IMR-90 (cell line): ENCODE data around the gene DOK6. TPM values are rescaled to one million over a fixed set of nuclear protein-coding genes. Genes with fewer than 3 reads are reported as not detected.

ENCODE experiments used
- ATAC-seq: fragments of 200-7000 bp; cut with Tn5 transposase; 2 replicates; pipeline ENCODE4 v1.9.1; 2020; ENCODE audit warnings: low read depth, mild to moderate bottlenecking, moderate library complexity
- BruUV-seq: library from RNA; stranded (reverse); fragments of 400-500 nt; replicated peaks from 2 replicates; lab custom pipeline; 2021; lab: Mats Ljungman, UMichigan
- CTCF ChIA-PET: fragments of 300-600 bp; formaldehyde crosslinking; extraction: SDS; loops from one replicate; lab custom pipeline; 2021; ENCODE audit warnings: antibody characterized with exemption; lab: Yijun Ruan, JAX
- POLR2A ChIA-PET: fragments of 300-600 bp; sonication (Branson Sonifier 250); formaldehyde crosslinking; loops from one replicate; lab custom pipeline; 2022; ENCODE audit warnings: antibody characterized with exemption; ENCODE audit not compliant: unreplicated experiment; lab: Charles Lee
- DNase-seq: peaks from one replicate; pipeline ENCODE4 v3.0.0; 2013
- H2AFZ ChIP-seq: replicated peaks from 2 replicates; pipeline ENCODE3; 2013; ENCODE audit warnings: low read length, mild to moderate bottlenecking; ENCODE audit not compliant: poor library complexity
- H2AK5ac ChIP-seq: 2 replicates; pipeline ENCODE4 v1.6.1; 2013; ENCODE audit warnings: low read depth, low read length, inconsistent platforms
- H2AK9ac ChIP-seq: replicated peaks from 2 replicates; pipeline ENCODE3; 2013; ENCODE audit warnings: mild to moderate bottlenecking, low read depth, low read length, moderate library complexity; ENCODE audit not compliant: poor library complexity
- H2BK120ac ChIP-seq: 2 replicates; pipeline ENCODE4 v1.6.1; 2013; ENCODE audit warnings: low read depth, low read length, inconsistent platforms
- H2BK15ac ChIP-seq: 3 replicates; pipeline ENCODE4 v1.6.1; 2013; ENCODE audit warnings: low read depth, low read length, inconsistent platforms
- H2BK20ac ChIP-seq: 2 replicates; pipeline ENCODE4 v1.6.1; 2013; ENCODE audit warnings: low read depth, mild to moderate bottlenecking, inconsistent platforms, low read length, moderate library complexity
- H2BK5ac ChIP-seq: 2 replicates; pipeline ENCODE4 v1.6.1; 2013; ENCODE audit warnings: mild to moderate bottlenecking, low read depth, low read length, inconsistent platforms; ENCODE audit not compliant: poor library complexity, severe bottlenecking
- H3K14ac ChIP-seq: replicated peaks from 2 replicates; pipeline ENCODE4 v1.6.1; 2013; ENCODE audit warnings: low read depth, low read length, inconsistent platforms
- H3K18ac ChIP-seq: 2 replicates; pipeline ENCODE4 v1.6.1; 2013; ENCODE audit warnings: low read depth, low read length, control low read depth
- H3K23ac ChIP-seq: 2 replicates; pipeline ENCODE4 v1.6.1; 2013; ENCODE audit warnings: low read depth, low read length, inconsistent platforms
- H3K27ac ChIP-seq: 2 replicates; pipeline ENCODE4 v1.5.1; 2013; ENCODE audit warnings: mild to moderate bottlenecking, control low read depth, low read length; ENCODE audit not compliant: insufficient read depth
- H3K27me3 ChIP-seq: 2 replicates; pipeline ENCODE4 v1.6.1; 2013; ENCODE audit warnings: low read length; ENCODE audit not compliant: control insufficient read depth, insufficient read depth
- H3K36me3 ChIP-seq: 2 replicates; pipeline ENCODE4 v1.6.1; 2013; ENCODE audit warnings: low read length, mixed read lengths; ENCODE audit not compliant: control insufficient read depth, insufficient read depth
- H3K4ac ChIP-seq: 2 replicates; pipeline ENCODE4 v1.6.1; 2013; ENCODE audit warnings: low read depth, low read length, inconsistent platforms
- H3K4me1 ChIP-seq: 2 replicates; pipeline ENCODE4 v1.6.1; 2013; ENCODE audit warnings: low read length, mixed read lengths; ENCODE audit not compliant: control insufficient read depth, insufficient read depth
- H3K4me2 ChIP-seq: 2 replicates; pipeline ENCODE4 v1.6.1; 2013; ENCODE audit warnings: low read depth, mild to moderate bottlenecking, control low read depth, low read length, moderate library complexity
- H3K4me3 ChIP-seq: 2 replicates; pipeline ENCODE4 v1.5.1; 2013; ENCODE audit warnings: low read depth, mild to moderate bottlenecking, control low read depth, low read length, moderate library complexity; ENCODE audit not compliant: insufficient read depth
- H3K56ac ChIP-seq: 2 replicates; pipeline ENCODE4 v1.6.1; 2013; ENCODE audit warnings: low read length, inconsistent platforms; ENCODE audit not compliant: insufficient read depth; ENCODE audit errors: extremely low read depth
- H3K79me1 ChIP-seq, 2 experiments: 2 replicates each; pipeline ENCODE4 v1.6.1; 2013; ENCODE audit warnings: low read length in 2 of 2, inconsistent platforms in 1 of 2, low read depth in 1 of 2
- H3K9ac ChIP-seq: 2 replicates; pipeline ENCODE4 v1.6.1; 2013; ENCODE audit warnings: low read depth, low read length, control low read depth
- H3K9me1 ChIP-seq: 2 replicates; pipeline ENCODE4 v1.6.1; 2013; ENCODE audit warnings: low read length, inconsistent platforms; ENCODE audit not compliant: insufficient read depth
- H3K9me3 ChIP-seq: 2 replicates; pipeline ENCODE4 v1.6.1; 2013; ENCODE audit warnings: low read length; ENCODE audit not compliant: control insufficient read depth, insufficient read depth
- H4K20me1 ChIP-seq: 2 replicates; pipeline ENCODE4 v1.6.1; 2013; ENCODE audit warnings: low read length, inconsistent platforms; ENCODE audit not compliant: insufficient read depth
- H4K5ac ChIP-seq: 2 replicates; pipeline ENCODE4 v1.6.1; 2013; ENCODE audit warnings: mild to moderate bottlenecking, low read depth, low read length, control low read depth
- H4K8ac ChIP-seq, 2 experiments: 2 replicates each; pipeline ENCODE4 v1.6.1; 2013; ENCODE audit warnings: low read depth in 2 of 2, low read length in 2 of 2, control low read depth in 1 of 2, inconsistent platforms in 1 of 2
- H4K91ac ChIP-seq: 2 replicates; pipeline ENCODE4 v1.6.1; 2013; ENCODE audit warnings: low read depth, low read length, inconsistent platforms; ENCODE audit not compliant: insufficient read depth
- MXI1 ChIP-seq: IDR thresholded peaks from 2 replicates; pipeline ENCODE4 v1.6.1; 2012; ENCODE audit warnings: low read depth, mild to moderate bottlenecking, low read length, moderate library complexity, borderline replicate concordance
- WGBS, 2 experiments: methylation state at CpG; one replicate each; pipeline versions ENCODE4 v1.1.5 to v1.1.7; 2013; ENCODE audit warnings: missing lambda C conversion rate in 2 of 2; ENCODE audit not compliant: insufficient read length in 1 of 2; ENCODE audit errors: extremely low coverage in 2 of 2; 5-methylcytosine and 5-hydroxymethylcytosine counted together
- dilution Hi-C: fragments of 300-500 bp; cut with HindIII; formaldehyde crosslinking; loops from one replicate; pipeline ENCODE4 v1.14.3; 2018; ENCODE audit warnings: low sequenced_read_pairs; ENCODE audit not compliant: unreplicated experiment
- in situ Hi-C: fragments of 300-500 bp; cut with MboI; formaldehyde crosslinking; loops from 3 replicates; pipeline ENCODE4 v1.14.3; 2019; ENCODE audit warnings: low sequenced_read_pairs, inconsistent platforms, mixed read lengths
- intact Hi-C: fragments of 100-400 bp; cut with micrococcal nuclease; formaldehyde crosslinking; loops from 2 replicates; pipeline ENCODE4 v1.10.0; 2022
- polyA plus RNA-seq, 3 experiments: library from polyadenylated mRNA; depleted of rRNA; stranded (reverse); fragments of >200 nt; gene quantifications; 2 replicates each; pipeline ENCODE4 v1.2.3, GENCODE V29; 2012; ENCODE audit warnings: low replicate concordance in 1 of 3
- total RNA-seq: library from RNA; depleted of rRNA; stranded (reverse); fragments of >200 nt; gene quantifications from 2 replicates; pipeline ENCODE4 v1.2.3, GENCODE V29; 2012

Gene DOK6
- total and polyA plus RNA-seq, 2 of the 4 experiments (the other 2 are of a cell fraction) = 1.9 to 2.7 TPM

DNA sequence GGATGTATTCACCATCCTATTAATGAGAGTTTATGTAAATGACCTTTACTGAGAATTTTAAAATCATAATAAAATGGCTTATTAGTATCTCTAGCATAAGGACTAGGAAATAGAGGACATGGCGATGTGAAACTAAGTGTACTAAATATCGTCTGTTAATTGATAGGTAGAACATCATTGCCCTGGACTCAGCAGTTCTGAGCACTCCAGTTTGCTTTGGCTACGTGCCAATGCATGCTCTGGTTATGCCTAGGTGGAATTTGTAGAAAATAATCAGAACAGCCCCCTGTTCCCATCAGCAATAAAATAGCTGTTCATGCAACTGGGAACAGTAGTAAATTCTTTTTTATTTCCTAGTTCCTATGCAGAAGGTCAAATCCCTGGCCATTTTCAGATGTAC is 247.8 kb downstream of the DOK6 start:
- no peak overlapping the region for H2AK5ac ChIP-seq
- H3K4me3 ChIP-seq = no peak overlapping the region
- CTCF ChIA-PET = interaction anchor here (1.5 kb wide), 2 partner anchors 12 to 14 kb away, joined by 3 read pairs; no protein-coding TSS in a partner anchor
- no peak overlapping the region for H3K56ac ChIP-seq
- no peaks in the 10 kb centered on the region for H3K79me1 ChIP-seq
- no peak overlapping the region for H2AK9ac ChIP-seq
- DNase-seq (no peak), ATAC-seq (no peak)
- dilution Hi-C loops (no loop called here), in situ Hi-C loops (no loop called here), intact Hi-C loops (no loop called here)
- no peak overlapping the region for H3K9ac ChIP-seq
- H2AFZ ChIP-seq = no peak overlapping the region
- H3K23ac ChIP-seq = no peak overlapping the region
- H3K14ac ChIP-seq = no peak overlapping the region
- POLR2A ChIA-PET = no interaction called here
- H4K91ac ChIP-seq = no peak overlapping the region
- H3K18ac ChIP-seq = no peak overlapping the region
- no CpG with 5 or more reads among the region's 3 CpGs for WGBS, 2 experiments
- no peak overlapping the region for H2BK120ac ChIP-seq
- H4K8ac ChIP-seq = no peak overlapping the region
- BruUV-seq = no TSS peak
- no peak overlapping the region for H2BK5ac ChIP-seq
- no peak overlapping the region for H4K5ac ChIP-seq
- H3K36me3 ChIP-seq = no peaks in the 10 kb centered on the region
- no peaks in the 10 kb centered on the region for H3K4me1 ChIP-seq
- H3K4ac ChIP-seq = no peak overlapping the region
- H3K4me2 ChIP-seq = no peak overlapping the region
- H3K27me3 ChIP-seq = no peaks in the 10 kb centered on the region
- TF ChIP-seq MXI1 = no peak
- H3K9me3 ChIP-seq = no peaks in the 10 kb centered on the region
- H3K27ac ChIP-seq = no peak overlapping the region
- H2BK20ac ChIP-seq = no peak overlapping the region
- H2BK15ac ChIP-seq = no peak overlapping the region
- H3K9me1 ChIP-seq = no peaks in the 10 kb centered on the region
- no peaks in the 10 kb centered on the region for H4K20me1 ChIP-seq
